PC-9 (cell line): ENCODE measurements around the gene C3orf33. TPM values are rescaled to one million over a fixed set of nuclear protein-coding genes. Genes with fewer than 3 reads are reported as not detected.

Source experiments
- BruUV-seq: library from RNA; stranded (reverse); fragments of 400-500 nt; replicated peaks from 2 replicates; lab custom pipeline; 2021; lab: Mats Ljungman, UMichigan
- CTCF ChIA-PET: fragments of 300-600 bp; sonication (Branson Sonifier 250); formaldehyde crosslinking; loops from one replicate; lab custom pipeline; 2022; ENCODE audit warnings: antibody characterized with exemption; lab: Charles Lee
- POLR2A ChIA-PET: fragments of 300-600 bp; sonication (Branson Sonifier 250); formaldehyde crosslinking; loops from one replicate; lab custom pipeline; 2022; ENCODE audit warnings: antibody characterized with exemption; ENCODE audit not compliant: unreplicated experiment; lab: Charles Lee
- DNase-seq, 2 experiments: peaks; one replicate each; pipeline versions ENCODE4 v3.0.0 to v3.0.0-alpha.2; 2015 to 2022; ENCODE audit warnings: mixed read lengths in 1 of 2
- H2AFZ ChIP-seq: fragments of 200-600 bp; sonication (generic); 2 replicates; pipeline ENCODE4 v1.8.1; 2017; ENCODE audit warnings: antibody characterized with exemption
- H3F3A ChIP-seq: fragments of 200-600 bp; sonication (generic); 2 replicates; pipeline ENCODE4 v1.8.1; 2017; ENCODE audit warnings: antibody characterized with exemption, mild to moderate bottlenecking, low read depth; ENCODE audit not compliant: insufficient read depth
- H3K27ac ChIP-seq: fragments of 200-600 bp; sonication (generic); 2 replicates; pipeline ENCODE4 v1.6.1; 2016; ENCODE audit warnings: mixed run types
- H3K27me3 ChIP-seq: fragments of 200-600 bp; sonication (generic); 2 replicates; pipeline ENCODE4 v1.6.1; 2016; ENCODE audit warnings: low read depth, mixed run types; ENCODE audit not compliant: insufficient read depth
- H3K36me3 ChIP-seq: fragments of 200-600 bp; sonication (generic); 2 replicates; pipeline ENCODE4 v1.6.1; 2016; ENCODE audit warnings: low read depth, mixed run types
- H3K4me1 ChIP-seq: fragments of 200-600 bp; sonication (generic); replicated peaks from 2 replicates; pipeline ENCODE4 v1.6.1; 2016; ENCODE audit warnings: mixed run types; ENCODE audit not compliant: insufficient read depth
- H3K4me2 ChIP-seq: fragments of 200-600 bp; sonication (generic); 2 replicates; pipeline ENCODE4 v1.6.1; 2017; ENCODE audit warnings: mixed run types
- H3K4me3 ChIP-seq: fragments of 200-600 bp; sonication (generic); 2 replicates; pipeline ENCODE4 v1.6.1; 2016; ENCODE audit warnings: mixed run types
- H3K79me2 ChIP-seq: fragments of 200-600 bp; sonication (generic); 2 replicates; pipeline ENCODE4 v1.6.1; 2017; ENCODE audit warnings: low read depth, mixed run types
- H3K9me2 ChIP-seq: fragments of 200-600 bp; sonication (generic); 2 replicates; pipeline ENCODE4 v1.8.1; 2017; ENCODE audit warnings: mild to moderate bottlenecking; ENCODE audit not compliant: insufficient read depth
- H3K9me3 ChIP-seq: fragments of 200-600 bp; sonication (generic); 2 replicates; pipeline ENCODE4 v1.8.1; 2016; ENCODE audit warnings: low read depth; ENCODE audit not compliant: insufficient read depth
- H4K20me1 ChIP-seq: fragments of 200-600 bp; sonication (generic); 2 replicates; pipeline ENCODE4 v1.8.1; 2017; ENCODE audit not compliant: insufficient read depth
- EZH2 ChIP-seq: fragments of 200-600 bp; sonication (generic); IDR thresholded peaks from 2 replicates; pipeline ENCODE4 v1.8.0; 2017; ENCODE audit warnings: antibody characterized with exemption, low read depth
- intact Hi-C: fragments of 100-400 bp; cut with micrococcal nuclease; formaldehyde crosslinking; loops from one replicate; pipeline ENCODE4 v1.10.0; 2022; ENCODE audit not compliant: unreplicated experiment
- total RNA-seq: library from RNA; stranded (reverse); gene quantifications from 2 replicates; pipeline ENCODE4 v1.2.3, GENCODE V29; 2021
- TF ChIP-seq, protein P1 (sequence below): fragments of 200-600 bp; sonication (generic); conservative IDR thresholded peaks from 2 replicates; pipeline ENCODE4 v1.6.1; 2017; ENCODE audit warnings: mixed run types, antibody characterized with exemption, mild to moderate bottlenecking, moderate library complexity

Gene C3orf33
- total RNA-seq, 1 experiment from 2014 or later = 1.1 TPM

DNA sequence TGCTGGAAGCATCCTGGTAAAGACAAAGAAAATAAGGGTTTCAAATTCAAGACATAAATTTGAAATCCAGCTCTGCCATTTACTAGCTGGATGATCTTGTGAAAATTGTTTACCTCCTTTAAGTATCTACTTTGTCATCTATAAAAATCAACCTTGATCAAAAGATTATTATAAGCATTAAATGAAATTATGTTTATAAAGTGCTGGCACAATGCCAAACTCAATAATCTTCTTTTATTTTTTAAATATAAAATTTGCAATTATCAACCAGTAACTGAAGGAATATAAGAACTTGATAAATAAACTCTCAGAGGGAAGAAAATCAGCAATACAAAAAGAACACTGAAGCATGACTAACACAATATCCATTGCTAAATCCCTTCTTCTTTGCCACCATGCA, 25.8 kb downstream of the C3orf33 start:
- no TSS peak for BruUV-seq
- CTCF ChIA-PET = no interaction called here
- Histone ChIP-seq H3K9me3 (peaks cover 13% of the 10 kb centered on the region; the same call in 1 of the 2 replicates), H3F3A (peaks cover 12% of the 10 kb centered on the region), H3K4me1 (no peaks in the 10 kb centered on the region), H3K27ac (no peak overlapping the region), H3K4me2 (no peak overlapping the region), H3K4me3 (no peak overlapping the region), H3K36me3 (no peaks in the 10 kb centered on the region), H3K9me2 (no peaks in the 10 kb centered on the region), H4K20me1 (no peaks in the 10 kb centered on the region), H3K79me2 (no peaks in the 10 kb centered on the region), H3K27me3 (no peaks in the 10 kb centered on the region), H2AFZ (no peak overlapping the region)
- no peak for DNase-seq
- intact Hi-C loops = no loop called here
- TF ChIP-seq, protein P1, sequence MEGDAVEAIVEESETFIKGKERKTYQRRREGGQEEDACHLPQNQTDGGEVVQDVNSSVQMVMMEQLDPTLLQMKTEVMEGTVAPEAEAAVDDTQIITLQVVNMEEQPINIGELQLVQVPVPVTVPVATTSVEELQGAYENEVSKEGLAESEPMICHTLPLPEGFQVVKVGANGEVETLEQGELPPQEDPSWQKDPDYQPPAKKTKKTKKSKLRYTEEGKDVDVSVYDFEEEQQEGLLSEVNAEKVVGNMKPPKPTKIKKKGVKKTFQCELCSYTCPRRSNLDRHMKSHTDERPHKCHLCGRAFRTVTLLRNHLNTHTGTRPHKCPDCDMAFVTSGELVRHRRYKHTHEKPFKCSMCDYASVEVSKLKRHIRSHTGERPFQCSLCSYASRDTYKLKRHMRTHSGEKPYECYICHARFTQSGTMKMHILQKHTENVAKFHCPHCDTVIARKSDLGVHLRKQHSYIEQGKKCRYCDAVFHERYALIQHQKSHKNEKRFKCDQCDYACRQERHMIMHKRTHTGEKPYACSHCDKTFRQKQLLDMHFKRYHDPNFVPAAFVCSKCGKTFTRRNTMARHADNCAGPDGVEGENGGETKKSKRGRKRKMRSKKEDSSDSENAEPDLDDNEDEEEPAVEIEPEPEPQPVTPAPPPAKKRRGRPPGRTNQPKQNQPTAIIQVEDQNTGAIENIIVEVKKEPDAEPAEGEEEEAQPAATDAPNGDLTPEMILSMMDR = no peak
- no peak for TF ChIP-seq EZH2
- POLR2A ChIA-PET = no interaction called here

DNA sequence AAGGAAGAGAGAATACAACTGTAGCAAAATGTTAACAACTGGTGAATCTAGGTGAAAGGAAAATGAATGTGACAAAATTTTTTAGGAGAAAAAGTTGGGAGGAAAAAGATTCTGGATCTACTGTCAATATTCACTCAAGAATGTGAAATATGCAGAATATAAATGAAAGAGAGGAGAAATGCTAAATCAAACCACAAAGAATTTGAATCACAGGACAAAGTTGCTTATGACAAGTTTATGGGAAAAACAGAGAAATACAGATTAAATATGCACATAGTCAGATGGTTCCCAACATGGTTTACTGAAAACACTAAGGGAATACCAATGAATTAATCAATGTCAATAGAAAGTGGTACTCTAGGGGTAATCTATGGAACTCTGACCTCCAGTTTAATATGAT, 27.6 kb downstream of the C3orf33 start:
- H2AFZ ChIP-seq = no peak overlapping the region
- no peaks in the 10 kb centered on the region for H3K9me2 ChIP-seq
- H3K4me3 ChIP-seq = no peak overlapping the region
- no peak overlapping the region for H3K4me2 ChIP-seq
- no peaks in the 10 kb centered on the region for H3K4me1 ChIP-seq
- no peaks in the 10 kb centered on the region for H3K27me3 ChIP-seq
- no TSS peak for BruUV-seq
- no peaks in the 10 kb centered on the region for H3K79me2 ChIP-seq
- DNase-seq = no peak
- intact Hi-C loops = no loop called here
- H3K9me3 ChIP-seq = peaks cover 13% of the 10 kb centered on the region; the same call in 1 of the 2 replicates
- no peak overlapping the region for H3K27ac ChIP-seq
- TF ChIP-seq, protein P1 = no peak
- no peak for TF ChIP-seq EZH2
- H3K36me3 ChIP-seq = no peaks in the 10 kb centered on the region
- CTCF ChIA-PET = no interaction called here
- no peaks in the 10 kb centered on the region for H4K20me1 ChIP-seq
- POLR2A ChIA-PET = no interaction called here
- peaks cover 12% of the 10 kb centered on the region for H3F3A ChIP-seq

DNA sequence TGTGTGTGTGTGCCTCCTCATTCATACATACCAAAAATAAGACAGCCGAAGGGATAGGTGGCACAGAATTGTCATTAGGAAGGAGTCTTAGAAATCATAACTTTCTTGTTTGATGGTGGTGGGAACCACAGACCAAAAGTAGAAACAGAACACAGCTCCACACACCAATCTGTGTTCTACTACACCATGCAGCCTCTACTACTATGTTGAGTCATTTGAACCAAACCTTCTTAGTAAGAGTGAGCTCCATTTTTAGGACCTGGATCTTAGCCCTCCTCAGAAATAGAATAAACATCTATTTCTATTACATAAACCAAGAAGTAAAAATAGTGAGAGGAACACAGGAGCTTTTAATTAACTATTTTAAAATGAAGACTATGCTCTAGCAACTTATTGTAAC, 33.3 kb downstream of the C3orf33 start:
- Histone ChIP-seq H3K4me3 (no peak overlapping the region), H4K20me1 (no peaks in the 10 kb centered on the region), H2AFZ (no peak overlapping the region), H3F3A (no peaks in the 10 kb centered on the region), H3K9me2 (no peaks in the 10 kb centered on the region), H3K4me2 (no peak overlapping the region), H3K36me3 (0 out of 2 replicates have a peak, but pooled peaks cover 4% of the 10 kb centered on the region), H3K79me2 (no peaks in the 10 kb centered on the region), H3K27ac (no peak overlapping the region), H3K27me3 (no peaks in the 10 kb centered on the region), H3K4me1 (no peaks in the 10 kb centered on the region), H3K9me3 (no peaks in the 10 kb centered on the region)
- intact Hi-C loops = no loop called here
- no TSS peak for BruUV-seq
- TF ChIP-seq, protein P1 = no peak
- no peak for TF ChIP-seq EZH2
- CTCF ChIA-PET = no interaction called here
- POLR2A ChIA-PET = no interaction called here
- DNase-seq = no peak
